ENCODE data around the gene MICAL2. TPM values are rescaled to one million over a fixed set of nuclear protein-coding genes. Genes with fewer than 3 reads are reported as not detected.

The MICAL2 gene
- total and polyA plus RNA-seq, 10 of the 15 experiments (the other 5 are each of a cell fraction or from before 2014, with no cell fraction given) = 0.90 to 5.6 (median 2.4) TPM

DNA sequence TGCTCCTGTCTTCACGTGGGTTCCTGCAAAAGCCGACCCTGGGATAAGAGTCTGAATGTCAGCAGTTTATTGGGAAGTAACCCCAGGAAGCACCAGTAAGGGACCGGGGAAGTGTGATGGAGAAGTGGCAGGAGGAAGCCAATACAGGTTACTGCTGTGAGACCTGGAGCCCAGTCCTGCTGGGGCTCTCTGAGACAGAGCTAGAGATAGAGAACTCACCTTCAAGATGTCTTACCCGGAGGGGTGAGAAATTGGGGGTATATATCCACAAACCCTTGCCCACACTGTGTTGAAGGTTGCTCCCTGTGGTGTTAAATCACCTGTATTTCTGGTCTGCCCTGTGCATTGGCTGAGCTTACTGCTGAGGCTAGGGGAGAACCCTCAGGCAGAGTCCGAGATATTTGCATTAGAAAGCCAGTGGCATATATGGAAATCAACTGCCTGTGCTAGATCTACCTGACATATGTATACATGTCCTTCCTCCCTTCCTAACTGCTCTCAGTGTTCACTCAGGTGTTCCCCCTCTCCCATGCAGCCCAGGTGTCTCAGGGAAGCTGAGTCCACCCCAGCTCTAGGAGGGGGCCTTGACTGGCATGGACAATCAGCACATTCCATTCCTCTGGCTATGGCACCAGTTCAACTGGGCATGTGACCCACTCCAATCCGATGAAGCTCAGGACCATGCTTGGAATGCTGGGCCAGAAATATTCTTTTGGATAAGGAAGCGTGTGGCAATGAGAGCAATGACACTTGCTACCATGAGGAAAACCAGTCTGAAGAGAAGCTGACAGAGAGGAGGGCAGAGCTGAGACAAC, 6.8 kb upstream of the MICAL2 start (continued):
- no peak for TF ChIP-seq ZZZ3 (IDR thresholded peaks at IDR 0.05; ENCODE audit: control insufficient read depth, insufficient read length, low read depth)

DNA sequence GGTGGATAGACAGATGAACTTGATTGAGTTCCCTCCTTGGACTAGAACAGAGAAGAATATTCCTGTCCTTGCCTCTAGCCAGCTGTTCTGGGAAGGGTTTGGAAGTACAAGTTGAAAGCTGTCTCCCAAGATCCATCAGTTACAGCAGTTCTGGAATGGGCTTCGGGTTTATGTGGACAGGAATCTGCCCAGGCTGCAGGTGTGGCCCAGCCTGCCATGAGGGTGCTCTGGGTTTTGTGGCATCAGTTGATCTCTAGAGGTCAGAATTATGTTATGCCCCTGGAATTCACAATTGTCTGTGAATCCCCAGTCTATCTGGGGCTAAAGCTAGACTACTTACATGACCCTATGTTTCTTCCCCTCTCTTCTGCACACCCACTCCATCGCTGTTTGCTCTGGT, 4.9 kb upstream of the MICAL2 start:
- in situ Hi-C loops (cut with MboI) (no loop called here), intact Hi-C loops (cut with micrococcal nuclease; ENCODE audit: unreplicated experiment) (no loop called here)
- Histone ChIP-seq H3K36me3 (ENCODE audit: control insufficient read depth in 2 of 2, insufficient read depth in 2 of 2, low read length in 1 of 2) (no peaks in the 10 kb centered on the region), H3K4me2 (ENCODE audit: control insufficient read depth, insufficient read depth) (no peak overlapping the region), H3K9me3 (replicated peaks; ENCODE audit: control insufficient read depth, insufficient read depth, low read length) (no peaks in the 10 kb centered on the region), H3K4me1 (ENCODE audit: control insufficient read depth, insufficient read depth, low read length) (no peaks in the 10 kb centered on the region; the same call in 1 of the 2 replicates), H3K27ac (ENCODE audit: control insufficient read depth, insufficient read depth) (no peak overlapping the region), H3K9ac (ENCODE audit: control insufficient read depth, insufficient read depth, low read length) (no peak overlapping the region), H3K4me3 (no peak overlapping the region), H3K27me3 (replicated peaks in 1 of 2; ENCODE audit: control insufficient read depth in 2 of 2, insufficient read depth in 2 of 2, low read length in 1 of 2) (peaks cover 0 to 2% of the 10 kb centered on the region in 2 experiments; a peak in 2 of 4 replicates), H3K79me2 (ENCODE audit: control insufficient read depth, insufficient read depth, low read length) (no peaks in the 10 kb centered on the region), H2AFZ (ENCODE audit: control insufficient read depth, low read depth, low read length) (no peak overlapping the region), H4K20me1 (ENCODE audit: control insufficient read depth, insufficient read depth) (no peaks in the 10 kb centered on the region)
- POLR2A ChIA-PET = no interaction called here
- 0% methylated on average over 2 of the region's 2 CpGs for WGBS (ENCODE audit: insufficient coverage, insufficient replicate concordance, low lambda C conversion rate, missing lambda C conversion rate)
- FAIRE-seq (no peak), ATAC-seq (no peak), DNase-seq (ENCODE audit: low read depth, low spot score) (no peak)
- CTCF ChIA-PET = no interaction called here
- RAD21 ChIA-PET (ENCODE audit: unreplicated experiment) = no interaction called here
- BruUV-seq (replicated peaks) = no TSS peak
- SMC1A ChIA-PET (ENCODE audit: uncharacterized antibody, unreplicated experiment) = no interaction called here
- TF ChIP-seq, protein P1, sequence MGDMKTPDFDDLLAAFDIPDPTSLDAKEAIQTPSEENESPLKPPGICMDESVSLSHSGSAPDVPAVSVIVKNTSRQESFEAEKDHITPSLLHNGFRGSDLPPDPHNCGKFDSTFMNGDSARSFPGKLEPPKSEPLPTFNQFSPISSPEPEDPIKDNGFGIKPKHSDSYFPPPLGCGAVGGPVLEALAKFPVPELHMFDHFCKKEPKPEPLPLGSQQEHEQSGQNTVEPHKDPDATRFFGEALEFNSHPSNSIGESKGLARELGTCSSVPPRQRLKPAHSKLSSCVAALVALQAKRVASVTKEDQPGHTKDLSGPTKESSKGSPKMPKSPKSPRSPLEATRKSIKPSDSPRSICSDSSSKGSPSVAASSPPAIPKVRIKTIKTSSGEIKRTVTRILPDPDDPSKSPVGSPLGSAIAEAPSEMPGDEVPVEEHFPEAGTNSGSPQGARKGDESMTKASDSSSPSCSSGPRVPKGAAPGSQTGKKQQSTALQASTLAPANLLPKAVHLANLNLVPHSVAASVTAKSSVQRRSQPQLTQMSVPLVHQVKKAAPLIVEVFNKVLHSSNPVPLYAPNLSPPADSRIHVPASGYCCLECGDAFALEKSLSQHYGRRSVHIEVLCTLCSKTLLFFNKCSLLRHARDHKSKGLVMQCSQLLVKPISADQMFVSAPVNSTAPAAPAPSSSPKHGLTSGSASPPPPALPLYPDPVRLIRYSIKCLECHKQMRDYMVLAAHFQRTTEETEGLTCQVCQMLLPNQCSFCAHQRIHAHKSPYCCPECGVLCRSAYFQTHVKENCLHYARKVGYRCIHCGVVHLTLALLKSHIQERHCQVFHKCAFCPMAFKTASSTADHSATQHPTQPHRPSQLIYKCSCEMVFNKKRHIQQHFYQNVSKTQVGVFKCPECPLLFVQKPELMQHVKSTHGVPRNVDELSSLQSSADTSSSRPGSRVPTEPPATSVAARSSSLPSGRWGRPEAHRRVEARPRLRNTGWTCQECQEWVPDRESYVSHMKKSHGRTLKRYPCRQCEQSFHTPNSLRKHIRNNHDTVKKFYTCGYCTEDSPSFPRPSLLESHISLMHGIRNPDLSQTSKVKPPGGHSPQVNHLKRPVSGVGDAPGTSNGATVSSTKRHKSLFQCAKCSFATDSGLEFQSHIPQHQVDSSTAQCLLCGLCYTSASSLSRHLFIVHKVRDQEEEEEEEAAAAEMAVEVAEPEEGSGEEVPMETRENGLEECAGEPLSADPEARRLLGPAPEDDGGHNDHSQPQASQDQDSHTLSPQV (IDR thresholded peaks at IDR 0.05) = no peak
- TF ChIP-seq BMI1 (IDR thresholded peaks at IDR 0.05; ENCODE audit: borderline replicate concordance) = no peak
- no peak for TF ChIP-seq TCF12 (IDR thresholded peaks at IDR 0.05; ENCODE audit: low read depth, low read length)
- TF ChIP-seq RAD21 (IDR thresholded peaks at IDR 0.05; ENCODE audit: insufficient read depth, low read depth, low read length) = no peak
- TF ChIP-seq SPI1 (IDR thresholded peaks at IDR 0.05; ENCODE audit: borderline replicate concordance, insufficient read depth, low read depth, low read length) = no peak
